ENCODE data around the gene PROCR.
"Not testable (repeated sequence)": the region's sequence is repeated elsewhere in the genome, so short reads cannot be mapped to it uniquely, and the experiment has no call there.

Gene PROCR

DNA sequence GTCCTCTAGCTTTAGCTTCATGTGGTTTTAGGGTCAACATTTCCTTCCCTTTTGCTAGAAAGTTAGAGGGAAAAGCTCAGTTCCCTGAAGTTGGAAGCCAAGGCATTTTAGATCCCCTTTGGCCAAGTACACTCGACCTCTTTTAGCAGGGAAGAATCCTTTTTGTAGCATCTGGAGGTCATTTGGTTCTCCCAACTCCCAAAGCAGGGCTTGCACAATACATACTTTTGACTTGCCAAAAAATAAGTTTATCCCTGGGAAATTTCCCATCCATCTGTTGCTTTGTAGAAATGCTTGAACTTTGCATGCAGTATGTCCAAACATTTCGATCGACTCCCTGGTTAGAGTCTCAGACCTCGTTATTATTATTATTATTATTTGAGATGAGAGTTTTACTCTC, 20.1 kb upstream of the PROCR start:
- Histone ChIP-seq H3K9ac (ENCODE audit: low read depth, low read length, poor library complexity) (no peak overlapping the region), H3K27me3 (ENCODE audit: control insufficient read depth in 3 of 3, insufficient read depth in 3 of 3, low read depth in 1 of 3, low read length in 3 of 3) (no peaks in the 10 kb centered on the region), H3K4me3 (ENCODE audit: low read length in 2 of 2) (no peak overlapping the region), H3K4ac (ENCODE audit: low read length) (no peak overlapping the region), H2BK12ac (ENCODE audit: low read length) (no peak overlapping the region), H3K4me1 (ENCODE audit: control insufficient read depth in 2 of 2, insufficient read depth in 1 of 2, low read depth in 1 of 2, low read length in 2 of 2) (peaks cover 0 to 3% of the 10 kb centered on the region in 2 donors), H3K14ac (ENCODE audit: low read length) (no peak overlapping the region), H3K18ac (ENCODE audit: low read length) (no peak overlapping the region), H3K36me3 (replicated peaks in 1 of 2; ENCODE audit: control insufficient read depth in 2 of 2, insufficient read depth in 2 of 2, low read length in 2 of 2) (no peaks in the 10 kb centered on the region), H4K91ac (ENCODE audit: low read depth, low read length, poor library complexity) (no peak overlapping the region), H2BK5ac (ENCODE audit: low read length) (no peak overlapping the region), H3K9me3 (replicated peaks in 1 of 2; ENCODE audit: control insufficient read depth in 2 of 2, insufficient read depth in 1 of 2, low read depth in 1 of 2, low read length in 2 of 2) (no peaks in the 10 kb centered on the region), H3K79me1 (ENCODE audit: low read depth, low read length) (no peaks in the 10 kb centered on the region), H4K8ac (ENCODE audit: low read depth, low read length) (no peak overlapping the region), H2AK5ac (ENCODE audit: low read depth, low read length) (no peak overlapping the region), H3K27ac (replicated peaks; ENCODE audit: low read length) (no peak overlapping the region), H3K23ac (ENCODE audit: low read depth, low read length, poor library complexity) (no peak overlapping the region), H2AFZ (ENCODE audit: low read length) (no peak overlapping the region), H3K4me2 (ENCODE audit: insufficient read depth, low read length, poor library complexity, severe bottlenecking) (no peak overlapping the region), H2BK120ac (ENCODE audit: low read depth, low read length) (no peak overlapping the region), H2BK15ac (ENCODE audit: low read length) (no peak overlapping the region)
- no CpG with 5 or more reads among the region's 4 CpGs for WGBS, 2 donors (ENCODE audit: extremely low coverage in 2 of 2, insufficient read length in 2 of 2, insufficient replicate concordance in 1 of 2)
- DNase-seq (ENCODE audit: low spot score), result no peak

DNA sequence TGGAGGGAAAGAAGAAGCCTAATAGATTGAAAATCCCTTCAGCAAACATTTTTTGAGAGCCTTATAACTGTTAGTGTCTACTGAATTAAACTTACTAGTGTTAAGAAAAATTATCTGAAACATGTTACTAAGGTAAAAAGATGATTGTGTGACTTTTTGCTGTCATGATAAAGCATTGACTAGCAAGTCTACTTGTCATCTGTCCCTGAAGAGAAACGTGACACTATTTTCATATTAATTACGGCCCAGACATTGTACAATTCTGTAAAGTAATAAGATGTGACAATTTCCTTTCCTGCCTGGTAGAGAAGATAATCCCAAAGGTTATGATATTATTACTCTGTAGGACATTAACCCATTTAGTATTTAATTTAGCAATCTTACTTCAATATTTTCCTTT, 15.9 kb upstream of the PROCR start:
- Histone ChIP-seq H3K79me1 (ENCODE audit: low read depth, low read length) (no peaks in the 10 kb centered on the region), H4K91ac (ENCODE audit: low read depth, low read length, poor library complexity) (no peak overlapping the region), H3K36me3 (replicated peaks in 1 of 2; ENCODE audit: control insufficient read depth in 2 of 2, insufficient read depth in 2 of 2, low read length in 2 of 2) (no peaks in the 10 kb centered on the region), H3K9ac (ENCODE audit: low read depth, low read length, poor library complexity) (no peak overlapping the region), H3K4ac (ENCODE audit: low read length) (no peak overlapping the region), H3K23ac (ENCODE audit: low read depth, low read length, poor library complexity) (no peak overlapping the region), H3K4me1 (ENCODE audit: control insufficient read depth in 2 of 2, insufficient read depth in 1 of 2, low read depth in 1 of 2, low read length in 2 of 2) (no peaks in the 10 kb centered on the region), H3K14ac (ENCODE audit: low read length) (no peak overlapping the region), H2BK15ac (ENCODE audit: low read length) (no peak overlapping the region), H2BK5ac (ENCODE audit: low read length) (no peak overlapping the region), H3K27me3 (ENCODE audit: control insufficient read depth in 3 of 3, insufficient read depth in 3 of 3, low read depth in 1 of 3, low read length in 3 of 3) (no peaks in the 10 kb centered on the region), H3K4me2 (ENCODE audit: insufficient read depth, low read length, poor library complexity, severe bottlenecking) (no peak overlapping the region), H2AK5ac (ENCODE audit: low read depth, low read length) (no peak overlapping the region), H2AFZ (ENCODE audit: low read length) (no peak overlapping the region), H3K18ac (ENCODE audit: low read length) (no peak overlapping the region), H2BK12ac (ENCODE audit: low read length) (no peak overlapping the region), H4K8ac (ENCODE audit: low read depth, low read length) (no peak overlapping the region), H3K27ac (replicated peaks; ENCODE audit: low read length) (no peak overlapping the region), H3K4me3 (ENCODE audit: low read length in 2 of 2) (no peak overlapping the region), H2BK120ac (ENCODE audit: low read depth, low read length) (no peak overlapping the region), H3K9me3 (replicated peaks in 1 of 2; ENCODE audit: control insufficient read depth in 2 of 2, insufficient read depth in 1 of 2, low read depth in 1 of 2, low read length in 2 of 2) (no peaks in the 10 kb centered on the region)
- WGBS, 2 donors (ENCODE audit: extremely low coverage in 2 of 2, insufficient read length in 2 of 2, insufficient replicate concordance in 1 of 2), result no CpG with 5 or more reads among the region's 2 CpGs
- no peak for DNase-seq (ENCODE audit: low spot score)

DNA sequence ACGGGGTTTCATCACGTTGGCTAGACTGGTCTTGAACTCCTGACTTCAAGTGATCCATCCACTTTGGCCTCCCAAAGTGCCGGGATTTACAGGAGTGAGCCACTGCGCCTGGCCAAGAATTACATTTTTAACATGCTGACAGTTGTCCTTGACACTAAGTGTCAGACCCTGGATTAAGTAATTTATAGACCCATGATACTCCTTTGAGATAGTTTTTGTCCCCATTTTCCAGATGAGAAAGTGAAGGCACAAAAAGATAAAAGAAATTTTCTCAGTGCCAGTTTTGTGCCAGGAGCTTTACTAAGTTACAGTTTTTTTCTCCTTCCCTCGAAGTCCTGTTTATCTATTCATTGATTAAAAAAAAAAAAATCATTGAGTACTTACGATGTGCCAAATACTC, 14.9 kb upstream of the PROCR start:
- no peak overlapping the region for H2BK15ac ChIP-seq (ENCODE audit: low read length)
- no peak overlapping the region for H3K14ac ChIP-seq (ENCODE audit: low read length)
- no peak overlapping the region for H2BK120ac ChIP-seq (ENCODE audit: low read depth, low read length)
- H3K27me3 ChIP-seq (ENCODE audit: control insufficient read depth in 3 of 3, insufficient read depth in 3 of 3, low read depth in 1 of 3, low read length in 3 of 3), result no peaks in the 10 kb centered on the region
- no peak overlapping the region for H3K9ac ChIP-seq (ENCODE audit: low read depth, low read length, poor library complexity)
- H2AK5ac ChIP-seq (ENCODE audit: low read depth, low read length), result no peak overlapping the region
- no peak overlapping the region for H3K18ac ChIP-seq (ENCODE audit: low read length)
- no CpG with 5 or more reads among the region's 6 CpGs for WGBS, 2 donors (ENCODE audit: extremely low coverage in 2 of 2, insufficient read length in 2 of 2, insufficient replicate concordance in 1 of 2)
- no peak overlapping the region for H4K91ac ChIP-seq (ENCODE audit: low read depth, low read length, poor library complexity)
- H3K36me3 ChIP-seq (replicated peaks in 1 of 2; ENCODE audit: control insufficient read depth in 2 of 2, insufficient read depth in 2 of 2, low read length in 2 of 2), result no peaks in the 10 kb centered on the region
- no peak overlapping the region for H3K27ac ChIP-seq (replicated peaks; ENCODE audit: low read length)
- H3K4me1 ChIP-seq (ENCODE audit: control insufficient read depth in 2 of 2, insufficient read depth in 1 of 2, low read depth in 1 of 2, low read length in 2 of 2), result no peaks in the 10 kb centered on the region
- H3K23ac ChIP-seq (ENCODE audit: low read depth, low read length, poor library complexity), result no peak overlapping the region
- H2AFZ ChIP-seq (ENCODE audit: low read length), result no peak overlapping the region
- H2BK5ac ChIP-seq (ENCODE audit: low read length), result no peak overlapping the region
- H2BK12ac ChIP-seq (ENCODE audit: low read length), result no peak overlapping the region
- H3K9me3 ChIP-seq (replicated peaks in 1 of 2; ENCODE audit: control insufficient read depth in 2 of 2, insufficient read depth in 1 of 2, low read depth in 1 of 2, low read length in 2 of 2), result no peaks in the 10 kb centered on the region
- DNase-seq (ENCODE audit: low spot score), result no peak
- no peak overlapping the region for H3K4ac ChIP-seq (ENCODE audit: low read length)
- no peak overlapping the region for H4K8ac ChIP-seq (ENCODE audit: low read depth, low read length)
- H3K4me3 ChIP-seq (ENCODE audit: low read length in 2 of 2), result no peak overlapping the region
- no peak overlapping the region for H3K4me2 ChIP-seq (ENCODE audit: insufficient read depth, low read length, poor library complexity, severe bottlenecking)
- H3K79me1 ChIP-seq (ENCODE audit: low read depth, low read length), result no peaks in the 10 kb centered on the region

DNA sequence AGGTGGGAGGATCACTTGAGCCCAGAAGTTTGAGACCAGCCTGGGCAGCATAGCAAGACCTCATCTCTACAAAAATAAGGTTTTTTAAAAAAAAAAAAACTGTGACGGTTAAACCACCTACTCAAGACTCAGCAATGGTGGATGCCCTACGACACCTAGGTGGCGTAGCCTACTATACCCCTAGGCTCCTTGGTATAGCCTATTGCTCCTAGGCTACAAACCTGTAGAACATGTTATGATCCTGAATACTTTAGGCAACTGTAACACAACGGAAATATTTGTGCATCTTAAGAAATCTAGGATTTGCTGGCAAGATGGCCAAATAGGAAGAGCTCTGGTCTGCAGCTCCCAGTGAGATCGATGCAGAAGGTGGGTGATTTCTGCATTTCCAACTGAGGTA, 11.5 kb upstream of the PROCR start:
- no CpG with 5 or more reads among the region's 5 CpGs for WGBS, 2 donors (ENCODE audit: extremely low coverage in 2 of 2, insufficient read length in 2 of 2, insufficient replicate concordance in 1 of 2)
- H3K4me3 ChIP-seq (ENCODE audit: low read length in 2 of 2); H3K79me1 ChIP-seq (ENCODE audit: low read depth, low read length); H3K18ac ChIP-seq (ENCODE audit: low read length); H3K9ac ChIP-seq (ENCODE audit: low read depth, low read length, poor library complexity); H2BK15ac ChIP-seq (ENCODE audit: low read length); H3K36me3 ChIP-seq (replicated peaks in 1 of 2; ENCODE audit: control insufficient read depth in 2 of 2, insufficient read depth in 2 of 2, low read length in 2 of 2); H2AFZ ChIP-seq (ENCODE audit: low read length); DNase-seq (ENCODE audit: low spot score); H3K14ac ChIP-seq (ENCODE audit: low read length); H3K4me1 ChIP-seq (ENCODE audit: control insufficient read depth in 2 of 2, insufficient read depth in 1 of 2, low read depth in 1 of 2, low read length in 2 of 2); H2AK5ac ChIP-seq (ENCODE audit: low read depth, low read length); H3K27ac ChIP-seq (replicated peaks; ENCODE audit: low read length); H2BK5ac ChIP-seq (ENCODE audit: low read length); H3K4ac ChIP-seq (ENCODE audit: low read length); H4K91ac ChIP-seq (ENCODE audit: low read depth, low read length, poor library complexity); H2BK120ac ChIP-seq (ENCODE audit: low read depth, low read length); H3K4me2 ChIP-seq (ENCODE audit: insufficient read depth, low read length, poor library complexity, severe bottlenecking); H3K27me3 ChIP-seq (ENCODE audit: control insufficient read depth in 3 of 3, insufficient read depth in 3 of 3, low read depth in 1 of 3, low read length in 3 of 3); H3K9me3 ChIP-seq (replicated peaks in 1 of 2; ENCODE audit: control insufficient read depth in 2 of 2, insufficient read depth in 1 of 2, low read depth in 1 of 2, low read length in 2 of 2); H3K23ac ChIP-seq (ENCODE audit: low read depth, low read length, poor library complexity); H2BK12ac ChIP-seq (ENCODE audit: low read length); H4K8ac ChIP-seq (ENCODE audit: low read depth, low read length): not testable (repeated sequence)
